ENCODE results near the gene NFKBIB. TPM values are rescaled to one million over a fixed set of nuclear protein-coding genes. Genes with fewer than 3 reads are reported as not detected.

Gene NFKBIB
- total and polyA plus RNA-seq, 2 of the 13 experiments (the other 11 are each of a cell fraction or from before 2014, with no cell fraction given), result 8.6 to 14.9 TPM

DNA sequence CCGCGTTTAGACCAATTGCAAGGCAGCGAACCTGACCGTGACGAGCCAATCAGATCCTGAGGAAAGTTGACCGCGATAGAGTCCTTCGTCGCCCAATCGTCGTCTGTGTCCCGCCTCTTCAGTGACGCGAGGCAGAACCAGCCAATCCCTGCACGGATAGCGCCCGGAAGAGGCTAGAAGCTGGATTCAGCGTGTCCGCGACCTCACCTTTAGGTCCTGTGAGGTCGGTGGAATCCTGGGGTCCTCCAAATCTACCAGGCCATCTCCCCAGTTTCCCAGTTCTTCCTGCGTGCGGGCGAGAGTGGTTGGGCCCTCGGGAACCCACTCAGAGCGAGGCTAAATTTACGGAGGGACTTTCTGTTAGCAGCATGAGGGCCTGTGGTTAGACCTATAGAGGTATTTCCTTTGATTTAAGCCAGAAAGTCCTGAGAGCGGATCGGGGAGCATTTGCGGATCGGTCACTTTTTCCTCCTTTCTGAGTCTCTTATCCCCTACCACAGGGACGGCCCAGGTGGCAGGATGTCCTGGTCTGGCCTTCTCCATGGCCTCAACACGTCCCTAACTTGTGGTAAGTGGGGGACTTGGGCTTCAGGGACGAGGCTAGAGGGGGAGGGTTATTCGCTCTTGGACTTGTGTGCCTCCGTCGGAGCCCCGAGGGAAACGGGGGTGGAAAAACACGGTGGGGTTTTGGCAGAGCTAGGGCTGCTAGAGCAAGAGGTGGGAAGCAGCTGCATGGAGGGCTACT, 31.2 kb downstream of the NFKBIB start, which contains the start of gene MRPS12 (continued):
- TF ChIP-seq, protein P1, sequence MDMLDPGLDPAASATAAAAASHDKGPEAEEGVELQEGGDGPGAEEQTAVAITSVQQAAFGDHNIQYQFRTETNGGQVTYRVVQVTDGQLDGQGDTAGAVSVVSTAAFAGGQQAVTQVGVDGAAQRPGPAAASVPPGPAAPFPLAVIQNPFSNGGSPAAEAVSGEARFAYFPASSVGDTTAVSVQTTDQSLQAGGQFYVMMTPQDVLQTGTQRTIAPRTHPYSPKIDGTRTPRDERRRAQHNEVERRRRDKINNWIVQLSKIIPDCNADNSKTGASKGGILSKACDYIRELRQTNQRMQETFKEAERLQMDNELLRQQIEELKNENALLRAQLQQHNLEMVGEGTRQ (IDR thresholded peaks at IDR 0.05; ENCODE audit: low read depth, low read length), result peak; percentile 33; the same call in 1 of the 2 replicates
- TF ChIP-seq, protein P1 (CRISPR knock-in tag; IDR thresholded peaks at IDR 0.05; ENCODE audit: borderline replicate concordance), result no peak
- TF ChIP-seq SOX5 (CRISPR knock-in tag; IDR thresholded peaks at IDR 0.05; ENCODE audit: borderline replicate concordance), result 0 out of 2 replicates have a peak, but pooled peaks have one; percentile 2
- TF ChIP-seq, protein P2, sequence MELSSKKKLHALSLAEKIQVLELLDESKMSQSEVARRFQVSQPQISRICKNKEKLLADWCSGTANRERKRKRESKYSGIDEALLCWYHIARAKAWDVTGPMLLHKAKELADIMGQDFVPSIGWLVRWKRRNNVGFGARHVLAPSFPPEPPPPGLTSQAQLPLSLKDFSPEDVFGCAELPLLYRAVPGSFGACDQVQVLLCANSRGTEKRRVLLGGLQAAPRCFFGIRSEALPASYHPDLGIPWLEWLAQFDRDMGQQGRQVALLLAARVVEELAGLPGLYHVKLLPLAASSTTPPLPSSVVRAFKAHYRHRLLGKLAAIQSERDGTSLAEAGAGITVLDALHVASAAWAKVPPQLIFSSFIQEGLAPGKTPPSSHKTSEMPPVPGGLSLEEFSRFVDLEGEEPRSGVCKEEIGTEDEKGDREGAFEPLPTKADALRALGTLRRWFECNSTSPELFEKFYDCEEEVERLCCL (CRISPR knock-in tag; IDR thresholded peaks at IDR 0.05; ENCODE audit: borderline replicate concordance), result no peak
- TF ChIP-seq JUND (CRISPR knock-in tag; IDR thresholded peaks at IDR 0.05), result no peak
- no peak for TF ChIP-seq CCAR2 (optimal IDR thresholded peaks at IDR 0.05; ENCODE audit: low read depth, low read length)
- no peak for TF ChIP-seq BRF2 (CRISPR knock-in tag; IDR thresholded peaks at IDR 0.05)
- TF ChIP-seq ZNF792 (CRISPR knock-in tag; IDR thresholded peaks at IDR 0.05), result no peak; the same call in 1 of the 2 replicates
- TF ChIP-seq ZMYM2 (CRISPR knock-in tag; IDR thresholded peaks at IDR 0.05), result no peak
- no peak for TF ChIP-seq ISL2 (CRISPR knock-in tag; IDR thresholded peaks at IDR 0.05)
- TF ChIP-seq, protein P3, sequence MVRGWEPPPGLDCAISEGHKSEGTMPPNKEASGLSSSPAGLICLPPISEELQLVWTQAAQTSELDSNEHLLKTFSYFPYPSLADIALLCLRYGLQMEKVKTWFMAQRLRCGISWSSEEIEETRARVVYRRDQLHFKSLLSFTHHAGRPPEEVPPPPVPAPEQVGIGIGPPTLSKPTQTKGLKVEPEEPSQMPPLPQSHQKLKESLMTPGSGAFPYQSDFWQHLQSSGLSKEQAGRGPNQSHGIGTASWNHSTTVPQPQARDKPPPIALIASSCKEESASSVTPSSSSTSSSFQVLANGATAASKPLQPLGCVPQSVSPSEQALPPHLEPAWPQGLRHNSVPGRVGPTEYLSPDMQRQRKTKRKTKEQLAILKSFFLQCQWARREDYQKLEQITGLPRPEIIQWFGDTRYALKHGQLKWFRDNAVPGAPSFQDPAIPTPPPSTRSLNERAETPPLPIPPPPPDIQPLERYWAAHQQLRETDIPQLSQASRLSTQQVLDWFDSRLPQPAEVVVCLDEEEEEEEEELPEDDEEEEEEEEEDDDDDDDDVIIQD (CRISPR knock-in tag; IDR thresholded peaks at IDR 0.05; ENCODE audit: low read depth), result no peak; the same call in 1 of the 2 replicates
- TF ChIP-seq ZNF616 (CRISPR knock-in tag; IDR thresholded peaks at IDR 0.05; ENCODE audit: low read depth), result no peak
- no peak for TF ChIP-seq ZNF674 (CRISPR knock-in tag; IDR thresholded peaks at IDR 0.05; ENCODE audit: low read depth)
- TF ChIP-seq, protein P4, sequence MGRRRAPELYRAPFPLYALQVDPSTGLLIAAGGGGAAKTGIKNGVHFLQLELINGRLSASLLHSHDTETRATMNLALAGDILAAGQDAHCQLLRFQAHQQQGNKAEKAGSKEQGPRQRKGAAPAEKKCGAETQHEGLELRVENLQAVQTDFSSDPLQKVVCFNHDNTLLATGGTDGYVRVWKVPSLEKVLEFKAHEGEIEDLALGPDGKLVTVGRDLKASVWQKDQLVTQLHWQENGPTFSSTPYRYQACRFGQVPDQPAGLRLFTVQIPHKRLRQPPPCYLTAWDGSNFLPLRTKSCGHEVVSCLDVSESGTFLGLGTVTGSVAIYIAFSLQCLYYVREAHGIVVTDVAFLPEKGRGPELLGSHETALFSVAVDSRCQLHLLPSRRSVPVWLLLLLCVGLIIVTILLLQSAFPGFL (CRISPR knock-in tag; IDR thresholded peaks at IDR 0.05), result no peak
- TF ChIP-seq ZNF101 (CRISPR knock-in tag; IDR thresholded peaks at IDR 0.05; ENCODE audit: borderline replicate concordance, low read depth), result no peak
- TF ChIP-seq, protein P5, sequence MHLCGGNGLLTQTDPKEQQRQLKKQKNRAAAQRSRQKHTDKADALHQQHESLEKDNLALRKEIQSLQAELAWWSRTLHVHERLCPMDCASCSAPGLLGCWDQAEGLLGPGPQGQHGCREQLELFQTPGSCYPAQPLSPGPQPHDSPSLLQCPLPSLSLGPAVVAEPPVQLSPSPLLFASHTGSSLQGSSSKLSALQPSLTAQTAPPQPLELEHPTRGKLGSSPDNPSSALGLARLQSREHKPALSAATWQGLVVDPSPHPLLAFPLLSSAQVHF (CRISPR knock-in tag; IDR thresholded peaks at IDR 0.05), result no peak
- no peak for TF ChIP-seq ZNF577 (CRISPR knock-in tag; IDR thresholded peaks at IDR 0.05; ENCODE audit: borderline replicate concordance, low read depth)
- no peak for TF ChIP-seq NFE2L2 (IDR thresholded peaks at IDR 0.05; ENCODE audit: low read length)
- no peak for TF ChIP-seq ZNF841 (CRISPR knock-in tag; IDR thresholded peaks at IDR 0.05; ENCODE audit: borderline replicate concordance)
- no peak for TF ChIP-seq ARID2 (CRISPR knock-in tag; IDR thresholded peaks at IDR 0.05; ENCODE audit: borderline replicate concordance)
- peak; percentile 10; the same call in 1 of the 2 replicates for TF ChIP-seq ZNF772 (CRISPR knock-in tag; IDR thresholded peaks at IDR 0.05)
- TF ChIP-seq CHD2 (IDR thresholded peaks at IDR 0.05; ENCODE audit: low read depth, low read length), result peak; percentile 11; the same call in 1 of the 2 replicates
